Transverse colon (tissue), 4 donors: ENCODE measurements around the gene DYRK1B. TPM values are rescaled to one million over a fixed set of nuclear protein-coding genes. Genes with fewer than 3 reads are reported as not detected.

Experiments
- DNase-seq: peaks from one replicate; pipeline ENCODE4 v3.0.0-alpha.2; 2019
- H3K27ac ChIP-seq, 4 donors: fragments of 200-600 bp; sonication (generic); 2 replicates each; pipeline ENCODE4 v1.5.1; 2016 to 2018; ENCODE audit warnings: inconsistent platforms in 4 of 4
- H3K27me3 ChIP-seq: fragments of 200-600 bp; sonication (generic); 2 replicates; pipeline ENCODE4 v1.5.1; 2017; ENCODE audit warnings: inconsistent platforms
- H3K36me3 ChIP-seq, 4 donors: fragments of 200-600 bp; sonication (generic); 2 replicates each; pipeline ENCODE4 v1.5.1; 2017 to 2019; ENCODE audit warnings: inconsistent platforms in 4 of 4
- H3K4me1 ChIP-seq, 4 donors: fragments of 200-600 bp; sonication (generic); 2 replicates each; pipeline ENCODE4 v1.5.1; 2017 to 2020; ENCODE audit warnings: inconsistent platforms in 4 of 4
- H3K4me3 ChIP-seq, 4 donors: fragments of 200-600 bp; sonication (generic); 1 replicate in 1 of 4; 2 replicates in 3 of 4; pipeline versions ENCODE4 v1.5.1 to v1.6.1; 2017 to 2019; ENCODE audit warnings: inconsistent platforms in 4 of 4
- H3K9me3 ChIP-seq, 2 donors: fragments of 200-600 bp; sonication (generic); 2 replicates each; pipeline ENCODE4 v1.5.1; 2017 to 2019; ENCODE audit warnings: inconsistent platforms in 2 of 2
- EP300 ChIP-seq: sonication (generic); formaldehyde crosslinking; IDR thresholded peaks from one replicate; pipeline ENCODE4 v1.6.1; 2017; ENCODE audit warnings: antibody characterized with exemption, low read depth
- POLR2A ChIP-seq: fragments of 450-650 bp; IDR thresholded peaks from one replicate; pipeline ENCODE4 v1.6.1; 2016; ENCODE audit warnings: antibody characterized with exemption, mild to moderate bottlenecking, moderate library complexity
- POLR2AphosphoS5 ChIP-seq, 3 donors: sonication (generic); formaldehyde crosslinking; IDR thresholded peaks; one replicate each; pipeline ENCODE4 v1.6.1; 2016; ENCODE audit warnings: antibody characterized with exemption in 3 of 3
- WGBS, 2 donors: methylation state at CpG; one replicate each; pipeline ENCODE4 v1.1.5; 2018; ENCODE audit warnings: low coverage in 1 of 2; 5-methylcytosine and 5-hydroxymethylcytosine counted together
- in situ Hi-C, 4 donors: fragments of 200-750 bp; cut with MboI; loops; one replicate each; pipeline versions ENCODE4 v1.15.0 to v1.15.1; 2017; ENCODE audit warnings: low sequenced_read_pairs in 3 of 4, low pct_ligation_motif_present in 1 of 4, low pct_unique_long_range_greater_than_20kb in 1 of 4
- intact Hi-C: fragments of 100-400 bp; cut with DNase I; formaldehyde crosslinking; loops from one replicate; pipeline ENCODE4 v1.15.1; 2023; ENCODE audit warnings: low total_unique reads
- small RNA-seq, 4 donors: library from RNA; depleted of rRNA; stranded (forward); fragments of <200 nt; gene quantifications; one replicate each; pipeline ENCODE3, GENCODE V24; 2016
- total RNA-seq, 4 donors: library from RNA; depleted of rRNA; stranded (reverse); fragments of >200 nt; gene quantifications; one replicate each; pipeline ENCODE4 v1.1.0, GENCODE V29; 2016
- TF ChIP-seq, protein P1 (sequence below), 5 experiments: fragments of 200-600 bp in 3 of 5; fragments of 450-650 bp in 2 of 5; sonication (generic) in 3 of 5; IDR thresholded peaks; 1 replicate in 2 of 5; 2 replicates in 3 of 5; pipeline ENCODE4 v1.5.1; 2016 to 2017; ENCODE audit warnings: antibody characterized with exemption in 5 of 5, inconsistent platforms in 3 of 5, mild to moderate bottlenecking in 2 of 5, moderate library complexity in 1 of 5

Gene DYRK1B
- total RNA-seq, 4 donors from 2014 or later, result 13.3 to 16.1 (median 15.1) TPM

DNA sequence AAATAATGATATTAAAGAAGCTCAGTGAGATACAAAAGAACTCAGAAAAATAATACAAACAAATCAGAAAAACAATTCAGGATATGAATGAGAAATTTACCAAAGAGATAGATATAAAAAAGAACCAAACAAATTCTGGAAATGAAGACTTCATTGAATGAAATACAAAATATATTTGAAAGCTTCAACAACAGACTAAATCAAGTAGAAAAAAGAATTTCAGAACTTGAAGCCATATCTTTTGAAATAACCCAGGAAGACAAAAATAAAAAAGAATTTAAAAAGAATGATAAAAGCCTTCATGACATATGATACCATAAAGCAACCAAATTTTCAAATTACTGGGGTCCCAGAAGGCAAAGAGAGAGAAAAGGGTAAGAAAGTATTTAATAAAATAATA, 45.7 kb downstream of the DYRK1B start:
- no peak for TF ChIP-seq EP300
- no peak for TF ChIP-seq POLR2AphosphoS5 (IDR thresholded peaks at IDR 0.05)
- no peak for TF ChIP-seq POLR2A
- TF ChIP-seq, protein P1, sequence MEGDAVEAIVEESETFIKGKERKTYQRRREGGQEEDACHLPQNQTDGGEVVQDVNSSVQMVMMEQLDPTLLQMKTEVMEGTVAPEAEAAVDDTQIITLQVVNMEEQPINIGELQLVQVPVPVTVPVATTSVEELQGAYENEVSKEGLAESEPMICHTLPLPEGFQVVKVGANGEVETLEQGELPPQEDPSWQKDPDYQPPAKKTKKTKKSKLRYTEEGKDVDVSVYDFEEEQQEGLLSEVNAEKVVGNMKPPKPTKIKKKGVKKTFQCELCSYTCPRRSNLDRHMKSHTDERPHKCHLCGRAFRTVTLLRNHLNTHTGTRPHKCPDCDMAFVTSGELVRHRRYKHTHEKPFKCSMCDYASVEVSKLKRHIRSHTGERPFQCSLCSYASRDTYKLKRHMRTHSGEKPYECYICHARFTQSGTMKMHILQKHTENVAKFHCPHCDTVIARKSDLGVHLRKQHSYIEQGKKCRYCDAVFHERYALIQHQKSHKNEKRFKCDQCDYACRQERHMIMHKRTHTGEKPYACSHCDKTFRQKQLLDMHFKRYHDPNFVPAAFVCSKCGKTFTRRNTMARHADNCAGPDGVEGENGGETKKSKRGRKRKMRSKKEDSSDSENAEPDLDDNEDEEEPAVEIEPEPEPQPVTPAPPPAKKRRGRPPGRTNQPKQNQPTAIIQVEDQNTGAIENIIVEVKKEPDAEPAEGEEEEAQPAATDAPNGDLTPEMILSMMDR (IDR thresholded peaks at IDR 0.05), result no peak
- in situ Hi-C loops, result no loop called here
- H3K4me3 ChIP-seq, result no peak overlapping the region
- no peaks in the 10 kb centered on the region for H3K4me1 ChIP-seq
- no peaks in the 10 kb centered on the region for H3K36me3 ChIP-seq
- H3K27ac ChIP-seq, result no peak overlapping the region
- peaks cover 22% of the 10 kb centered on the region for H3K27me3 ChIP-seq
- peaks cover 0 to 4% of the 10 kb centered on the region in 2 donors for H3K9me3 ChIP-seq
- intact Hi-C loops, result no loop called here
- DNase-seq, result no peak

DNA sequence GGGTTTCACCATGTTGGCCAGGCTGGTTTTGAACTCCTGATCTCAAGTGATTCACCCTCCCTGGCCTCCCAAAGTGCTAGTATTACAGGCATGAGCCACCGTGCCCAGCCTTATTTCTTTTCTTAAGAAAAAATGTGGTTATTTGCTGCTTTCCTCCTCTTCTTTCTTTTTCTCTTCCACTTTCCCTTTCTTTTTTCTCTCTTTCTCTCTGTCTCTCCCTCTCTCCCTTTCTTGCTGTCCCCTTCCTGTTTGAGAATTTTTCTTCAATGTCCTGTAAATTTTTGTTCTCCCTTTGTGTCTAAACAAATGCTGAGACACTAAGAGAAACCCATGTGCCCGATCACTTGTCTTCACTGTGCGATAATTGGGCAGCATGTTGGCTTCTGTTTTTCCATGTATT, 53.1 kb downstream of the DYRK1B start:
- Histone ChIP-seq H3K27me3 (peaks cover 53% of the 10 kb centered on the region), H3K36me3 (no peaks in the 10 kb centered on the region), H3K27ac (no peak overlapping the region), H3K9me3 (no peaks in the 10 kb centered on the region), H3K4me1 (no peaks in the 10 kb centered on the region), H3K4me3 (no peak overlapping the region)
- 83 to 96% methylated on average over 3 of the region's 3 CpGs for whole genome bisulfite sequencing, 2 donors
- in situ Hi-C loops, result no loop called here
- TF ChIP-seq POLR2A, result no peak
- TF ChIP-seq, protein P1 (IDR thresholded peaks at IDR 0.05), result no peak
- no peak for DNase-seq
- intact Hi-C loops, result no loop called here

DNA sequence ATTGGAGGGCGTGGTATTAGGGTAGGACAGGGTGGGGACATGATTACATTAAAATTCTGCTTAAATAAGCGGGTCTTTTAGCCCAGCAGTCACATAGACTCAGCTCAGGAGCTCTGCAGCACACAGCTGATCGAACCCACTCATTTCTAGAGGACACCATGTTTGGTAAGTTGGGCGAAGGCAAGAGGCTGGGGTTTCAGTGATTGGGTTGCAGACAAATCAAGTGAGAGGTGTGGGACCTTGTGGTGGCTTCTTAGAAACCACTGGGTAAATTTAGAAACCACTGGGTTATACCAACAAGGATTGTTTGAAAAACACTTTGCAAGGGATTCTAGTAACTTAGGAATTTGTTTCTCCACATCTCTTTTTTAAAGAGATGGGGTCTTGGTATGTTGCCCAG, 55.2 kb downstream of the DYRK1B start, which contains the start of gene LEUTX:
Gene LEUTX, plus strand, starts transcription at position 92 of the 400 bp plus-strand sequence. Its CDS starts 67 bp downstream, at position 159.
- Histone ChIP-seq H3K4me1 (no peaks in the 10 kb centered on the region), H3K4me3 (no peak within 1 kb of the TSS), H3K27ac (no peak within 1 kb of the TSS), H3K9me3 (no peaks in the 10 kb centered on the region), H3K36me3 (no peaks in the 10 kb centered on the region), H3K27me3 (peaks cover 38% of the 10 kb centered on the region)
- WGBS, 2 donors, result 54 to 84% methylated on average over 3 to 4 of the region's 4 CpGs
- in situ Hi-C loops (no loop called here), intact Hi-C loops (no loop called here)
- no peak for DNase-seq
- TF ChIP-seq, protein P1 (IDR thresholded peaks at IDR 0.05), result no peak
- no peak for TF ChIP-seq POLR2AphosphoS5 (IDR thresholded peaks at IDR 0.05)
- no peak for TF ChIP-seq POLR2A
- no peak for TF ChIP-seq EP300

Small RNA genes within 50 kb of the gene (small RNA-seq; reads per million reads assigned to genes)
- gene MIR6719, result 0 reads per million in 4 donors

Other genes starting within 250 kb of the DYRK1B start
- gene LGALS13, start 231.6 kb downstream of the DYRK1B start, total RNA-seq, result not detected
- gene LGALS16, start 178.2 kb downstream of the DYRK1B start, total RNA-seq, result not detected
- not detected for gene LGALS14, start 129.7 kb downstream of the DYRK1B start, total RNA-seq
- gene CLC, start 96.1 kb downstream of the DYRK1B start, total RNA-seq, result not detected
- gene LEUTX, start 55.3 kb downstream of the DYRK1B start, total RNA-seq, result not detected
- gene FBL, start 12.2 kb upstream of the DYRK1B start, total RNA-seq, result 100 to 1,000 TPM in 1 of 4 donors, 10 to 100 TPM in 3; 20.6 to 107 (median 62.6) TPM
- 1,000 to 10,000 TPM; 1,603 to 6,178 (median 2,329) TPM for gene FCGBP, start 100.5 kb upstream of the DYRK1B start, total RNA-seq
- gene PSMC4, start 137.0 kb upstream of the DYRK1B start, total RNA-seq, result 10 to 100 TPM; 46.4 to 83.4 (median 77.5) TPM
- 1 to 10 TPM in 3 of 4 donors, under 1 TPM in 1; 0.60 to 8.1 (median 2.4) TPM for gene ZNF546, start 162.9 kb upstream of the DYRK1B start, total RNA-seq
- 10 to 100 TPM in 3 of 4 donors, 1 to 10 TPM in 1; 4.5 to 87.8 (median 25.5) TPM for gene ZNF780B, start 222.1 kb upstream of the DYRK1B start, total RNA-seq